IMR-90 (cell line): Measurements from ENCODE around the gene CCL13. TPM values are rescaled to one million over a fixed set of nuclear protein-coding genes. Genes with fewer than 3 reads are reported as not detected.

ENCODE experiments used
- ATAC-seq: fragments of 200-7000 bp; cut with Tn5 transposase; 2 replicates; pipeline ENCODE4 v1.9.1; 2020; ENCODE audit warnings: low read depth, mild to moderate bottlenecking, moderate library complexity
- BruUV-seq: library from RNA; stranded (reverse); fragments of 400-500 nt; replicated peaks from 2 replicates; lab custom pipeline; 2021; lab: Mats Ljungman, UMichigan
- CTCF ChIA-PET: fragments of 300-600 bp; formaldehyde crosslinking; extraction: SDS; loops from one replicate; lab custom pipeline; 2021; ENCODE audit warnings: antibody characterized with exemption; lab: Yijun Ruan, JAX
- POLR2A ChIA-PET: fragments of 300-600 bp; sonication (Branson Sonifier 250); formaldehyde crosslinking; loops from one replicate; lab custom pipeline; 2022; ENCODE audit warnings: antibody characterized with exemption; ENCODE audit not compliant: unreplicated experiment; lab: Charles Lee
- DNase-seq: peaks from one replicate; pipeline ENCODE4 v3.0.0; 2013
- H2AFZ ChIP-seq: replicated peaks from 2 replicates; pipeline ENCODE3; 2013; ENCODE audit warnings: low read length, mild to moderate bottlenecking; ENCODE audit not compliant: poor library complexity
- H2AK5ac ChIP-seq: 2 replicates; pipeline ENCODE4 v1.6.1; 2013; ENCODE audit warnings: low read depth, low read length, inconsistent platforms
- H2AK9ac ChIP-seq: replicated peaks from 2 replicates; pipeline ENCODE3; 2013; ENCODE audit warnings: mild to moderate bottlenecking, low read depth, low read length, moderate library complexity; ENCODE audit not compliant: poor library complexity
- H2BK120ac ChIP-seq: 2 replicates; pipeline ENCODE4 v1.6.1; 2013; ENCODE audit warnings: low read depth, low read length, inconsistent platforms
- H2BK15ac ChIP-seq: 3 replicates; pipeline ENCODE4 v1.6.1; 2013; ENCODE audit warnings: low read depth, low read length, inconsistent platforms
- H2BK20ac ChIP-seq: 2 replicates; pipeline ENCODE4 v1.6.1; 2013; ENCODE audit warnings: low read depth, mild to moderate bottlenecking, inconsistent platforms, low read length, moderate library complexity
- H2BK5ac ChIP-seq: 2 replicates; pipeline ENCODE4 v1.6.1; 2013; ENCODE audit warnings: mild to moderate bottlenecking, low read depth, low read length, inconsistent platforms; ENCODE audit not compliant: poor library complexity, severe bottlenecking
- H3K14ac ChIP-seq: replicated peaks from 2 replicates; pipeline ENCODE4 v1.6.1; 2013; ENCODE audit warnings: low read depth, low read length, inconsistent platforms
- H3K18ac ChIP-seq: 2 replicates; pipeline ENCODE4 v1.6.1; 2013; ENCODE audit warnings: low read depth, low read length, control low read depth
- H3K23ac ChIP-seq: 2 replicates; pipeline ENCODE4 v1.6.1; 2013; ENCODE audit warnings: low read depth, low read length, inconsistent platforms
- H3K27ac ChIP-seq: 2 replicates; pipeline ENCODE4 v1.5.1; 2013; ENCODE audit warnings: mild to moderate bottlenecking, control low read depth, low read length; ENCODE audit not compliant: insufficient read depth
- H3K27me3 ChIP-seq: 2 replicates; pipeline ENCODE4 v1.6.1; 2013; ENCODE audit warnings: low read length; ENCODE audit not compliant: control insufficient read depth, insufficient read depth
- H3K36me3 ChIP-seq: 2 replicates; pipeline ENCODE4 v1.6.1; 2013; ENCODE audit warnings: low read length, mixed read lengths; ENCODE audit not compliant: control insufficient read depth, insufficient read depth
- H3K4ac ChIP-seq: 2 replicates; pipeline ENCODE4 v1.6.1; 2013; ENCODE audit warnings: low read depth, low read length, inconsistent platforms
- H3K4me1 ChIP-seq: 2 replicates; pipeline ENCODE4 v1.6.1; 2013; ENCODE audit warnings: low read length, mixed read lengths; ENCODE audit not compliant: control insufficient read depth, insufficient read depth
- H3K4me2 ChIP-seq: 2 replicates; pipeline ENCODE4 v1.6.1; 2013; ENCODE audit warnings: low read depth, mild to moderate bottlenecking, control low read depth, low read length, moderate library complexity
- H3K4me3 ChIP-seq: 2 replicates; pipeline ENCODE4 v1.5.1; 2013; ENCODE audit warnings: low read depth, mild to moderate bottlenecking, control low read depth, low read length, moderate library complexity; ENCODE audit not compliant: insufficient read depth
- H3K56ac ChIP-seq: 2 replicates; pipeline ENCODE4 v1.6.1; 2013; ENCODE audit warnings: low read length, inconsistent platforms; ENCODE audit not compliant: insufficient read depth; ENCODE audit errors: extremely low read depth
- H3K79me1 ChIP-seq, 2 experiments: 2 replicates each; pipeline ENCODE4 v1.6.1; 2013; ENCODE audit warnings: low read length in 2 of 2, inconsistent platforms in 1 of 2, low read depth in 1 of 2
- H3K9ac ChIP-seq: 2 replicates; pipeline ENCODE4 v1.6.1; 2013; ENCODE audit warnings: low read depth, low read length, control low read depth
- H3K9me1 ChIP-seq: 2 replicates; pipeline ENCODE4 v1.6.1; 2013; ENCODE audit warnings: low read length, inconsistent platforms; ENCODE audit not compliant: insufficient read depth
- H3K9me3 ChIP-seq: 2 replicates; pipeline ENCODE4 v1.6.1; 2013; ENCODE audit warnings: low read length; ENCODE audit not compliant: control insufficient read depth, insufficient read depth
- H4K20me1 ChIP-seq: 2 replicates; pipeline ENCODE4 v1.6.1; 2013; ENCODE audit warnings: low read length, inconsistent platforms; ENCODE audit not compliant: insufficient read depth
- H4K5ac ChIP-seq: 2 replicates; pipeline ENCODE4 v1.6.1; 2013; ENCODE audit warnings: mild to moderate bottlenecking, low read depth, low read length, control low read depth
- H4K8ac ChIP-seq, 2 experiments: 2 replicates each; pipeline ENCODE4 v1.6.1; 2013; ENCODE audit warnings: low read depth in 2 of 2, low read length in 2 of 2, control low read depth in 1 of 2, inconsistent platforms in 1 of 2
- H4K91ac ChIP-seq: 2 replicates; pipeline ENCODE4 v1.6.1; 2013; ENCODE audit warnings: low read depth, low read length, inconsistent platforms; ENCODE audit not compliant: insufficient read depth
- BHLHE40 ChIP-seq: fragments of 150-350 bp; IDR thresholded peaks from 2 replicates; pipeline ENCODE4 v1.6.1; 2016; ENCODE audit warnings: mild to moderate bottlenecking, low read depth, low read length
- CEBPB ChIP-seq: IDR thresholded peaks from 2 replicates; pipeline ENCODE4 v1.6.1; 2012; ENCODE audit warnings: low read depth, low read length, improper control_type of control experiment
- CHD1 ChIP-seq: IDR thresholded peaks from 2 replicates; pipeline ENCODE4 v1.6.1; 2012; ENCODE audit warnings: low read depth, low read length, improper control_type of control experiment
- FOS ChIP-seq: fragments of 150-350 bp; IDR thresholded peaks from 2 replicates; pipeline ENCODE4 v1.6.1; 2016; ENCODE audit warnings: low read depth, low read length
- MAFK ChIP-seq: IDR thresholded peaks from 2 replicates; pipeline ENCODE4 v1.6.1; 2012; ENCODE audit warnings: low read depth, low read length, improper control_type of control experiment
- MAZ ChIP-seq: IDR thresholded peaks from 2 replicates; pipeline ENCODE4 v1.6.1; 2012; ENCODE audit warnings: low read depth, mild to moderate bottlenecking, low read length, improper control_type of control experiment, moderate library complexity, borderline replicate concordance
- MXI1 ChIP-seq: IDR thresholded peaks from 2 replicates; pipeline ENCODE4 v1.6.1; 2012; ENCODE audit warnings: low read depth, mild to moderate bottlenecking, low read length, moderate library complexity, borderline replicate concordance
- NFE2L2 ChIP-seq: fragments of 150-350 bp; IDR thresholded peaks from 2 replicates; pipeline ENCODE4 v1.6.1; 2016; ENCODE audit warnings: low read depth, mild to moderate bottlenecking, low read length
- POLR2A ChIP-seq: IDR thresholded peaks from 2 replicates; pipeline ENCODE4 v1.6.1; 2012; ENCODE audit warnings: mild to moderate bottlenecking, low read depth, low read length
- RAD21 ChIP-seq: IDR thresholded peaks from 2 replicates; pipeline ENCODE4 v1.6.1; 2012; ENCODE audit warnings: low read length, improper control_type of control experiment
- RCOR1 ChIP-seq: IDR thresholded peaks from 2 replicates; pipeline ENCODE4 v1.6.1; 2012; ENCODE audit warnings: mild to moderate bottlenecking, low read length, improper control_type of control experiment; ENCODE audit not compliant: insufficient replicate concordance
- RFX5 ChIP-seq: IDR thresholded peaks from 2 replicates; pipeline ENCODE4 v1.8.0; 2012; ENCODE audit warnings: low read depth, mild to moderate bottlenecking, low read length, moderate library complexity
- SMC3 ChIP-seq: fragments of 150-350 bp; IDR thresholded peaks from 2 replicates; pipeline ENCODE4 v1.6.1; 2016; ENCODE audit warnings: low read depth, mild to moderate bottlenecking, antibody characterized with exemption, low read length, moderate library complexity
- USF2 ChIP-seq: fragments of 150-350 bp; IDR thresholded peaks from 2 replicates; pipeline ENCODE4 v1.6.1; 2017; ENCODE audit warnings: mild to moderate bottlenecking, antibody characterized with exemption, low read length, low read depth
- WGBS, 2 experiments: methylation state at CpG; one replicate each; pipeline versions ENCODE4 v1.1.5 to v1.1.7; 2013; ENCODE audit warnings: missing lambda C conversion rate in 2 of 2; ENCODE audit not compliant: insufficient read length in 1 of 2; ENCODE audit errors: extremely low coverage in 2 of 2; 5-methylcytosine and 5-hydroxymethylcytosine counted together
- dilution Hi-C: fragments of 300-500 bp; cut with HindIII; formaldehyde crosslinking; loops from one replicate; pipeline ENCODE4 v1.14.3; 2018; ENCODE audit warnings: low sequenced_read_pairs; ENCODE audit not compliant: unreplicated experiment
- in situ Hi-C: fragments of 300-500 bp; cut with MboI; formaldehyde crosslinking; loops from 3 replicates; pipeline ENCODE4 v1.14.3; 2019; ENCODE audit warnings: low sequenced_read_pairs, inconsistent platforms, mixed read lengths
- intact Hi-C: fragments of 100-400 bp; cut with micrococcal nuclease; formaldehyde crosslinking; loops from 2 replicates; pipeline ENCODE4 v1.10.0; 2022
- polyA plus RNA-seq, 3 experiments: library from polyadenylated mRNA; depleted of rRNA; stranded (reverse); fragments of >200 nt; gene quantifications; 2 replicates each; pipeline ENCODE4 v1.2.3, GENCODE V29; 2012; ENCODE audit warnings: low replicate concordance in 1 of 3
- total RNA-seq: library from RNA; depleted of rRNA; stranded (reverse); fragments of >200 nt; gene quantifications from 2 replicates; pipeline ENCODE4 v1.2.3, GENCODE V29; 2012
- TF ChIP-seq, protein P1 (sequence below): conservative IDR thresholded peaks from 2 replicates; pipeline ENCODE4 v1.5.1; 2012; ENCODE audit warnings: mild to moderate bottlenecking, low read depth, low read length, improper control_type of control experiment
- TF ChIP-seq, protein P2 (sequence below): fragments of 150-350 bp; IDR thresholded peaks from 2 replicates; pipeline ENCODE4 v1.6.1; 2016; ENCODE audit warnings: low read depth, mild to moderate bottlenecking, low read length, moderate library complexity, borderline replicate concordance

CCL13 gene
- total and polyA plus RNA-seq, 2 of the 4 experiments (the other 2 are of a cell fraction), result 0.18 TPM; not detected in 1

DNA sequence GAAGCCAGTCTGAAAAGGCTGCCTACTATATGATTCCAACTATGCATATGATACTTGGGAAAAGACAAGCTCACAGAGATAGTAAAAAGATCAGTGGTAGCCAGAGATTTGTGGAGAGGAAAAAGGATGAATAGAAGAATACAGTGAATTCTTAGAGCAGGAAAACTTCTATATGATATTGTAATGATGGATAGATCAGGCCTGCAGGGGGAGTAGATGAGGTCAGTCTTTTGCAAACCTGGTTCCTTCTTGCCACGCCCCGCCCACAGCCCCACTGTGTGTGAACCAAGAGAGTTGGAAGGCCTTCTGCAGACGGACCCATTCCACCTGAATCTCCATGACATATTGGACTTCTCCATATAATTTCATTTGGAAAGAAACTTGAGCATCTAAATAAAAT lies 37.8 kb upstream of the CCL13 start:
- ChIA-PET CTCF (no interaction called here), POLR2A (no interaction called here)
- intact Hi-C loops (no loop called here), dilution Hi-C loops (no loop called here), in situ Hi-C loops (no loop called here)
- Histone ChIP-seq H2AFZ (no peak overlapping the region), H2BK5ac (no peak overlapping the region), H3K4ac (no peak overlapping the region), H2BK120ac (no peak overlapping the region), H3K27me3 (no peaks in the 10 kb centered on the region; the same call in 1 of the 2 replicates), H3K14ac (no peak overlapping the region), H3K79me1 (no peaks in the 10 kb centered on the region), H3K9ac (no peak overlapping the region), H3K23ac (no peak overlapping the region), H2BK15ac (no peak overlapping the region), H3K9me3 (no peaks in the 10 kb centered on the region), H4K5ac (no peak overlapping the region), H3K4me3 (no peak overlapping the region), H4K20me1 (no peaks in the 10 kb centered on the region), H4K8ac (no peak overlapping the region), H3K56ac (no peak overlapping the region), H3K18ac (no peak overlapping the region), H2AK9ac (no peak overlapping the region), H3K4me2 (no peak overlapping the region), H3K4me1 (peaks cover 3% of the 10 kb centered on the region; the same call in 1 of the 2 replicates), H3K36me3 (no peaks in the 10 kb centered on the region), H3K9me1 (no peaks in the 10 kb centered on the region), H4K91ac (no peak overlapping the region), H3K27ac (no peak overlapping the region), H2AK5ac (no peak overlapping the region), H2BK20ac (no peak overlapping the region)
- WGBS, 2 experiments, result no CpG with 5 or more reads among the region's 3 CpGs
- BruUV-seq, result no TSS peak
- TF ChIP-seq NFE2L2 (no peak), SMC3 (no peak), FOS (no peak), USF2 (no peak), RAD21 (no peak), MAZ (no peak), POLR2A (no peak), BHLHE40 (no peak), CEBPB (no peak), MXI1 (no peak), RFX5 (no peak), MAFK (no peak), CHD1 (no peak), RCOR1 (no peak)
- TF ChIP-seq, protein P1, sequence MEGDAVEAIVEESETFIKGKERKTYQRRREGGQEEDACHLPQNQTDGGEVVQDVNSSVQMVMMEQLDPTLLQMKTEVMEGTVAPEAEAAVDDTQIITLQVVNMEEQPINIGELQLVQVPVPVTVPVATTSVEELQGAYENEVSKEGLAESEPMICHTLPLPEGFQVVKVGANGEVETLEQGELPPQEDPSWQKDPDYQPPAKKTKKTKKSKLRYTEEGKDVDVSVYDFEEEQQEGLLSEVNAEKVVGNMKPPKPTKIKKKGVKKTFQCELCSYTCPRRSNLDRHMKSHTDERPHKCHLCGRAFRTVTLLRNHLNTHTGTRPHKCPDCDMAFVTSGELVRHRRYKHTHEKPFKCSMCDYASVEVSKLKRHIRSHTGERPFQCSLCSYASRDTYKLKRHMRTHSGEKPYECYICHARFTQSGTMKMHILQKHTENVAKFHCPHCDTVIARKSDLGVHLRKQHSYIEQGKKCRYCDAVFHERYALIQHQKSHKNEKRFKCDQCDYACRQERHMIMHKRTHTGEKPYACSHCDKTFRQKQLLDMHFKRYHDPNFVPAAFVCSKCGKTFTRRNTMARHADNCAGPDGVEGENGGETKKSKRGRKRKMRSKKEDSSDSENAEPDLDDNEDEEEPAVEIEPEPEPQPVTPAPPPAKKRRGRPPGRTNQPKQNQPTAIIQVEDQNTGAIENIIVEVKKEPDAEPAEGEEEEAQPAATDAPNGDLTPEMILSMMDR, result no peak
- TF ChIP-seq, protein P2, sequence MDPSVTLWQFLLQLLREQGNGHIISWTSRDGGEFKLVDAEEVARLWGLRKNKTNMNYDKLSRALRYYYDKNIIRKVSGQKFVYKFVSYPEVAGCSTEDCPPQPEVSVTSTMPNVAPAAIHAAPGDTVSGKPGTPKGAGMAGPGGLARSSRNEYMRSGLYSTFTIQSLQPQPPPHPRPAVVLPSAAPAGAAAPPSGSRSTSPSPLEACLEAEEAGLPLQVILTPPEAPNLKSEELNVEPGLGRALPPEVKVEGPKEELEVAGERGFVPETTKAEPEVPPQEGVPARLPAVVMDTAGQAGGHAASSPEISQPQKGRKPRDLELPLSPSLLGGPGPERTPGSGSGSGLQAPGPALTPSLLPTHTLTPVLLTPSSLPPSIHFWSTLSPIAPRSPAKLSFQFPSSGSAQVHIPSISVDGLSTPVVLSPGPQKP, result no peak
- no peak for DNase-seq
- ATAC-seq, result no peak
